H1 (cell line): ENCODE data around the gene MAP4K4. TPM values are rescaled to one million over a fixed set of nuclear protein-coding genes. Genes with fewer than 3 reads are reported as not detected.

Source experiments
- CTCF ChIA-PET: fragments of 300-600 bp; sonication (Branson Sonifier 250); formaldehyde crosslinking; loops from one replicate; lab custom pipeline; 2021; ENCODE audit not compliant: partially characterized antibody; lab: Charles Lee
- POLR2A ChIA-PET: fragments of 300-600 bp; sonication (Branson Sonifier 250); formaldehyde crosslinking; loops from one replicate; lab custom pipeline; 2021; ENCODE audit warnings: inconsistent platforms; ENCODE audit not compliant: partially characterized antibody; lab: Charles Lee
- DNase-seq, 2 experiments: peaks; one replicate each; pipeline versions ENCODE4 v3.0.0 to v3.0.0-alpha.2; 2010 to 2022; ENCODE audit warnings: low spot score in 2 of 2, low read depth in 1 of 2, mixed read lengths in 1 of 2
- FAIRE-seq: peaks from 2 replicates; lab custom pipeline; 2011; peaks lifted over from hg19 to GRCh38; lab: Jason Lieb, UNC
- H2AFZ ChIP-seq: 2 replicates; pipeline ENCODE4 v1.8.1; 2012; ENCODE audit warnings: low read length, inconsistent platforms
- H2AK5ac ChIP-seq: 2 replicates; pipeline ENCODE4 v1.6.1; 2013; ENCODE audit warnings: low read depth, low read length
- H2BK120ac ChIP-seq: replicated peaks from 2 replicates; pipeline ENCODE3; 2013; ENCODE audit warnings: low read depth, low read length, inconsistent platforms
- H2BK12ac ChIP-seq: 2 replicates; pipeline ENCODE4 v1.6.1; 2013; ENCODE audit warnings: low read depth, low read length
- H2BK15ac ChIP-seq: 2 replicates; pipeline ENCODE4 v1.6.1; 2013; ENCODE audit warnings: low read length
- H2BK20ac ChIP-seq: 2 replicates; pipeline ENCODE4 v1.6.1; 2013; ENCODE audit warnings: low read length
- H2BK5ac ChIP-seq: 2 replicates; pipeline ENCODE4 v1.6.1; 2013; ENCODE audit warnings: low read depth, low read length
- H3K14ac ChIP-seq: 2 replicates; pipeline ENCODE4 v1.6.1; 2013; ENCODE audit warnings: inconsistent platforms; ENCODE audit not compliant: insufficient read length
- H3K18ac ChIP-seq: 2 replicates; pipeline ENCODE4 v1.6.1; 2013; ENCODE audit warnings: low read length; ENCODE audit errors: extremely low read depth
- H3K23ac ChIP-seq: 2 replicates; pipeline ENCODE4 v1.6.1; 2013; ENCODE audit warnings: inconsistent platforms; ENCODE audit not compliant: insufficient read length
- H3K23me2 ChIP-seq: 2 replicates; pipeline ENCODE4 v1.6.1; 2013; ENCODE audit warnings: low read depth, low read length
- H3K27ac ChIP-seq: 2 replicates; pipeline ENCODE4 v1.6.1; 2011; ENCODE audit warnings: low read depth, low read length, inconsistent platforms
- H3K27me3 ChIP-seq, 4 experiments: replicated peaks in 1 of 4; 1 replicate in 1 of 4; 2 replicates in 3 of 4; pipeline versions ENCODE4 v1.6.1 to v1.8.1; 2011 to 2013; ENCODE audit warnings: low read length in 3 of 4, mild to moderate bottlenecking in 3 of 4, inconsistent platforms in 2 of 4, mixed read lengths in 2 of 4, moderate library complexity in 1 of 4; ENCODE audit not compliant: control insufficient read depth in 3 of 4, insufficient read depth in 3 of 4; ENCODE audit errors: extremely low read depth in 1 of 4
- H3K36me3 ChIP-seq, 4 experiments: 2 replicates each; pipeline versions ENCODE4 v1.6.1 to v1.8.1; 2011 to 2013; ENCODE audit warnings: mild to moderate bottlenecking in 4 of 4, low read length in 3 of 4, moderate library complexity in 2 of 4, control low read depth in 1 of 4, inconsistent platforms in 1 of 4; ENCODE audit not compliant: insufficient read depth in 4 of 4, control insufficient read depth in 2 of 4
- H3K4ac ChIP-seq: replicated peaks from 2 replicates; pipeline ENCODE3; 2013; ENCODE audit warnings: low read length, low read depth, mixed read lengths, inconsistent platforms; ENCODE audit not compliant: insufficient read length
- H3K4me1 ChIP-seq, 4 experiments: replicated peaks in 1 of 4; 1 replicate in 1 of 4; 2 replicates in 3 of 4; pipeline versions ENCODE4 v1.6.1 to v1.8.1; 2011 to 2013; ENCODE audit warnings: low read length in 3 of 4, inconsistent platforms in 2 of 4, mixed read lengths in 1 of 4; ENCODE audit not compliant: insufficient read depth in 4 of 4, control insufficient read depth in 3 of 4
- H3K4me2 ChIP-seq, 2 experiments: 2 replicates each; pipeline versions ENCODE4 v1.6.1 to v1.8.1; 2011 to 2013; ENCODE audit warnings: low read depth in 2 of 2, low read length in 2 of 2, control low read depth in 1 of 2, inconsistent platforms in 1 of 2, mild to moderate bottlenecking in 1 of 2; ENCODE audit not compliant: insufficient read depth in 1 of 2
- H3K4me3 ChIP-seq, 4 experiments: fragments of 200-600, 300-600 bp in 1 of 4; sonication (generic), shearing (Covaris generic), sonication (Bioruptor Twin) in 1 of 4; 2 replicates each; pipeline versions ENCODE4 v1.5.1 to v1.8.1; 2011 to 2016; ENCODE audit warnings: low read length in 4 of 4, low read depth in 3 of 4, control low read depth in 2 of 4, inconsistent platforms in 2 of 4, mild to moderate bottlenecking in 2 of 4, mixed read lengths in 1 of 4, moderate library complexity in 1 of 4; ENCODE audit not compliant: insufficient read depth in 2 of 4; ENCODE audit errors: extremely low read depth in 1 of 4
- H3K56ac ChIP-seq: replicated peaks from 2 replicates; pipeline ENCODE3; 2013; ENCODE audit warnings: low read depth, mild to moderate bottlenecking, mixed read lengths, low read length, inconsistent platforms; ENCODE audit not compliant: insufficient read length
- H3K79me1 ChIP-seq: 2 replicates; pipeline ENCODE4 v1.6.1; 2013; ENCODE audit warnings: low read depth, low read length, control low read depth
- H3K79me2 ChIP-seq, 2 experiments: 2 replicates each; pipeline versions ENCODE4 v1.6.1 to v1.8.1; 2012 to 2013; ENCODE audit warnings: low read length in 2 of 2, mild to moderate bottlenecking in 2 of 2, inconsistent platforms in 1 of 2; ENCODE audit not compliant: insufficient read depth in 2 of 2, control insufficient read depth in 1 of 2
- H3K9ac ChIP-seq, 4 experiments: replicated peaks in 1 of 4; 1 replicate in 1 of 4; 2 replicates in 3 of 4; pipeline versions ENCODE4 v1.6.1 to v1.8.1; 2011 to 2013; ENCODE audit warnings: low read depth in 3 of 4, low read length in 3 of 4, control low read depth in 2 of 4, mild to moderate bottlenecking in 2 of 4, moderate library complexity in 2 of 4, inconsistent platforms in 1 of 4; ENCODE audit errors: extremely low read depth in 1 of 4
- H3K9me3 ChIP-seq, 2 experiments: 2 replicates each; pipeline versions ENCODE4 v1.6.1 to v1.8.1; 2012 to 2013; ENCODE audit warnings: mild to moderate bottlenecking in 2 of 2, moderate library complexity in 2 of 2, control low read depth in 1 of 2, inconsistent platforms in 1 of 2, low read depth in 1 of 2, low read length in 1 of 2, mixed read lengths in 1 of 2; ENCODE audit not compliant: insufficient read depth in 2 of 2
- H4K20me1 ChIP-seq, 2 experiments: replicated peaks in 1 of 2; 2 replicates each; pipeline versions ENCODE3 to v1.8.1; 2011 to 2013; ENCODE audit warnings: inconsistent platforms in 2 of 2, low read length in 2 of 2, mild to moderate bottlenecking in 1 of 2; ENCODE audit not compliant: insufficient read depth in 2 of 2, control insufficient read depth in 1 of 2
- H4K5ac ChIP-seq: 2 replicates; pipeline ENCODE4 v1.6.1; 2013; ENCODE audit warnings: low read length, low read depth, mixed read lengths, inconsistent platforms; ENCODE audit not compliant: insufficient read length
- H4K8ac ChIP-seq: 2 replicates; pipeline ENCODE4 v1.8.0; 2013; ENCODE audit warnings: mild to moderate bottlenecking, moderate library complexity, low read length, inconsistent platforms; ENCODE audit not compliant: insufficient read depth; ENCODE audit errors: extremely low read depth
- H4K91ac ChIP-seq: replicated peaks from 2 replicates; pipeline ENCODE3; 2013; ENCODE audit warnings: low read length, mixed read lengths, inconsistent platforms; ENCODE audit not compliant: insufficient read length
- ASH2L ChIP-seq: fragments of 200-600, 300-600 bp; sonication (generic); IDR thresholded peaks from one replicate; pipeline ENCODE4 v1.7.1; 2017; ENCODE audit warnings: low read length
- BACH1 ChIP-seq: IDR thresholded peaks from 2 replicates; pipeline ENCODE4 v1.6.1; 2012; ENCODE audit warnings: low read length, improper control_type of control experiment
- E2F6 ChIP-seq: IDR thresholded peaks from 2 replicates; pipeline ENCODE4 v1.6.1; 2012; ENCODE audit warnings: inconsistent platforms
- NANOG ChIP-seq: IDR thresholded peaks from 2 replicates; pipeline ENCODE4 v1.6.1; 2011; ENCODE audit warnings: low read length, low read depth, mild to moderate bottlenecking, inconsistent platforms; ENCODE audit not compliant: insufficient read depth, poor library complexity, severe bottlenecking
- POU5F1 ChIP-seq: IDR thresholded peaks from 2 replicates; pipeline ENCODE4 v1.6.1; 2011; ENCODE audit warnings: low read depth, mild to moderate bottlenecking, low read length, moderate library complexity
- RFX5 ChIP-seq: IDR thresholded peaks from 2 replicates; pipeline ENCODE4 v1.6.1; 2011; ENCODE audit warnings: low read depth, low read length, improper control_type of control experiment, borderline replicate concordance
- RNF2 ChIP-seq: fragments of 200-900, 300-1000 bp; sonication (generic); IDR thresholded peaks from 2 replicates; pipeline ENCODE4 v1.7.1; 2016; ENCODE audit warnings: borderline replicate concordance, low read depth, mild to moderate bottlenecking, antibody characterized with exemption, low read length; ENCODE audit not compliant: poor library complexity, severe bottlenecking; ENCODE audit errors: missing control alignments
- TBP ChIP-seq: IDR thresholded peaks from 2 replicates; pipeline ENCODE4 v1.6.1; 2011; ENCODE audit warnings: low read depth, low read length, improper control_type of control experiment
- USF2 ChIP-seq: IDR thresholded peaks from 2 replicates; pipeline ENCODE4 v1.6.1; 2011; ENCODE audit warnings: low read length, improper control_type of control experiment
- ZNF274 ChIP-seq: IDR thresholded peaks from 2 replicates; pipeline ENCODE4 v1.7.0; 2012; ENCODE audit warnings: low read length, borderline replicate concordance; ENCODE audit errors: extremely low read depth
- WGBS, 2 experiments: shearing (Covaris generic) in 1 of 2; methylation state at CpG; one replicate each; pipeline versions ENCODE4 v1.1.6 to v1.1.7; 2013 to 2015; ENCODE audit warnings: low lambda C conversion rate in 2 of 2, mixed read lengths in 2 of 2, inconsistent platforms in 1 of 2, low coverage in 1 of 2, missing lambda C conversion rate in 1 of 2; ENCODE audit not compliant: insufficient replicate concordance in 2 of 2, insufficient coverage in 1 of 2, insufficient read length in 1 of 2; ENCODE audit errors: extremely low coverage in 1 of 2, missing lambda C conversion rate in 1 of 2; 5-methylcytosine and 5-hydroxymethylcytosine counted together
- polyA plus RNA-seq, 7 experiments: library from polyadenylated mRNA; depleted of rRNA in 3 of 7; stranded (reverse) in 5 of 7; unstranded in 2 of 7; fragments of >200 nt in 5 of 7; fragments of 200-250 nt in 2 of 7; gene quantifications; 1 replicate in 5 of 7; 2 replicates in 1 of 7; 4 replicates in 1 of 7; pipeline versions ENCODE4 v1.2.1 to v1.2.3, GENCODE V29; 2011 to 2013; ENCODE audit warnings: missing spikeins in 2 of 7, mixed read lengths in 2 of 7
- total RNA-seq: library from RNA; stranded (reverse); fragmentation: NEBNext Ultra II Directional; extraction: Animal tissue kit (Norgen Biotek cat#: 25700); gene quantifications from 2 replicates; pipeline ENCODE4 v1.2.1, GENCODE V29; 2021

The MAP4K4 gene
- total and polyA plus RNA-seq, 2 of the 8 experiments (the other 6 are each of a cell fraction or from before 2014, with no cell fraction given) = 53.2 to 138 TPM

GRCh38 chr2:101731221-101732054 lies 33.9 kb downstream of the MAP4K4 start:
- no peak overlapping the region for H4K5ac ChIP-seq
- H2BK20ac ChIP-seq = no peak overlapping the region
- peaks cover 0 to 9% (median 7%) of the 10 kb centered on the region in 4 experiments; a peak in 5 of 7 replicates for H3K4me1 ChIP-seq
- 71% methylated on average over 9 of the region's 9 CpGs; no CpG with 5 or more reads in 1 of the 2 experiments for WGBS, 2 experiments
- H3K23ac ChIP-seq = no peak overlapping the region
- H3K9ac ChIP-seq = no peak overlapping the region
- H3K23me2 ChIP-seq = no peaks in the 10 kb centered on the region
- H2BK15ac ChIP-seq = no peak overlapping the region
- no peaks in the 10 kb centered on the region for H3K27me3 ChIP-seq
- H3K4me3 ChIP-seq = no peak overlapping the region
- no peak overlapping the region for H4K8ac ChIP-seq
- peaks cover 28 to 47% of the 10 kb centered on the region in 2 experiments for H4K20me1 ChIP-seq
- H3K56ac ChIP-seq = no peak overlapping the region
- no peak overlapping the region for H2AK5ac ChIP-seq
- H3K79me1 ChIP-seq = peaks cover 19% of the 10 kb centered on the region
- H3K79me2 ChIP-seq = peaks cover 14 to 98% of the 10 kb centered on the region in 2 experiments
- H2AFZ ChIP-seq = no peak overlapping the region
- H3K14ac ChIP-seq = no peak overlapping the region
- H3K4me2 ChIP-seq = no peak overlapping the region
- CTCF ChIA-PET = interaction anchor here (0.6 kb wide), 1 partner anchor 345 kb away, joined by 4 read pairs; no protein-coding TSS in a partner anchor
- no peaks in the 10 kb centered on the region for H3K36me3 ChIP-seq
- POLR2A ChIA-PET = no interaction called here
- no peak overlapping the region for H3K27ac ChIP-seq
- H2BK5ac ChIP-seq = no peak overlapping the region
- no peak overlapping the region for H2BK120ac ChIP-seq
- no peak overlapping the region for H4K91ac ChIP-seq
- no peaks in the 10 kb centered on the region for H3K9me3 ChIP-seq
- FAIRE-seq (no peak), DNase-seq (no peak)
- H3K4ac ChIP-seq = no peak overlapping the region
- H3K18ac ChIP-seq = no peak overlapping the region
- H2BK12ac ChIP-seq = no peak overlapping the region
- TF ChIP-seq USF2 (no peak), POU5F1 (no peak), ASH2L (no peak), RFX5 (no peak), E2F6 (no peak), BACH1 (no peak), TBP (no peak), NANOG (no peak), RNF2 (no peak), ZNF274 (no peak)
